Uterus (tissue), 2 donors: ENCODE results near the gene KCNH2.

ENCODE experiments used
- CTCF ChIP-seq, 4 experiments: fragments of 200-600 bp in 2 of 4; fragments of 450-650 bp in 2 of 4; sonication (generic) in 2 of 4; IDR thresholded peaks; one replicate each; pipeline ENCODE4 v1.5.1; 2016 to 2019; ENCODE audit warnings: antibody characterized with exemption in 4 of 4, mild to moderate bottlenecking in 2 of 4, moderate library complexity in 1 of 4
- POLR2A ChIP-seq, 2 donors: fragments of 450-650 bp; IDR thresholded peaks; one replicate each; pipeline ENCODE4 v1.6.1; 2016; ENCODE audit warnings: antibody characterized with exemption in 2 of 2, mild to moderate bottlenecking in 1 of 2, moderate library complexity in 1 of 2

DNA sequence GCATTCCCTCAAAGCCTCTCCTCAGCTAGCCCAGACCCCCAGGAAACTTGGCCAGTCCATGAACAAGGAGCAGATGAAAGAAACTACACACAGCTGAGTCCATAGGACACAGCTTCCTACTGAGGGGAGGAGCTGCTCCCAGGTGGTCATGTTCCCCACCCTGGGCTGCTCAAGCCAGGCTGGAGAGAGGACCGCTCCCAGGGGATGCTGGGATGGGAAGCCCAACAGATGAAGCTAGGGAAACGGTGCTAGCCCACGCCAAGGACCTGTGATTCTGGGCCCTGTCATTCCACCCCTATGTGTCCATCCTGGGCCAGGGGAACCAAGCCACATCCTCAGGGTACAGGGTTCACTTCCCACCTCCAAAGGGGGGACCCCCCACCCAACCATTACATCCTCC lies 19.0 kb downstream of the KCNH2 start:
- no peak for TF ChIP-seq CTCF (IDR thresholded peaks at IDR 0.05)
- no peak for TF ChIP-seq POLR2A (IDR thresholded peaks at IDR 0.05)
